ENCODE measurements around the gene MRPL55. TPM values are rescaled to one million over a fixed set of nuclear protein-coding genes. Genes with fewer than 3 reads are reported as not detected.

MRPL55 gene
- total and polyA plus RNA-seq, 2 of the 13 experiments (the other 11 are each of a cell fraction or from before 2014, with no cell fraction given) = 58.6 to 92.9 TPM

GRCh38 chr1:228102791-228103620 lies 6.1 kb downstream of the MRPL55 start, which contains the start of gene C1orf35 (continued):
- TF ChIP-seq CSRNP1 (CRISPR knock-in tag; IDR thresholded peaks at IDR 0.05) = no peak
- TF ChIP-seq ZFP36L1 (CRISPR knock-in tag; IDR thresholded peaks at IDR 0.05) = peak; percentile 95
- TF ChIP-seq MED8 (CRISPR knock-in tag; IDR thresholded peaks at IDR 0.05; ENCODE audit: insufficient replicate concordance) = peak; percentile 44
- TF ChIP-seq THYN1 (CRISPR knock-in tag; IDR thresholded peaks at IDR 0.05; ENCODE audit: borderline replicate concordance, low read depth) = no peak
- TF ChIP-seq TOE1 (CRISPR knock-in tag; IDR thresholded peaks at IDR 0.05) = no peak; the same call in 1 of the 2 replicates
- no peak for TF ChIP-seq LCORL (IDR thresholded peaks at IDR 0.05)
- peak; percentile 90; the same call in 1 of the 2 replicates for TF ChIP-seq LCORL (CRISPR knock-in tag; IDR thresholded peaks at IDR 0.05)
- TF ChIP-seq ATF7-NPFF (CRISPR knock-in tag; IDR thresholded peaks at IDR 0.05; ENCODE audit: low read depth) = peak; percentile 88
- no peak for TF ChIP-seq TAF15 (IDR thresholded peaks at IDR 0.05; ENCODE audit: low read depth, low read length, poor library complexity, severe bottlenecking)

Measured in HepG2 (cell line).